HG02610 (cell line): ENCODE results near the gene SPDEF.

Experiments used
- ATAC-seq: cut with Tn5 transposase; IDR thresholded peaks from one replicate; pipeline ENCODE4 v1.9.1; 2021; ENCODE audit warnings: mild to moderate bottlenecking, moderate library complexity; ENCODE audit not compliant: unreplicated experiment

Gene SPDEF

DNA sequence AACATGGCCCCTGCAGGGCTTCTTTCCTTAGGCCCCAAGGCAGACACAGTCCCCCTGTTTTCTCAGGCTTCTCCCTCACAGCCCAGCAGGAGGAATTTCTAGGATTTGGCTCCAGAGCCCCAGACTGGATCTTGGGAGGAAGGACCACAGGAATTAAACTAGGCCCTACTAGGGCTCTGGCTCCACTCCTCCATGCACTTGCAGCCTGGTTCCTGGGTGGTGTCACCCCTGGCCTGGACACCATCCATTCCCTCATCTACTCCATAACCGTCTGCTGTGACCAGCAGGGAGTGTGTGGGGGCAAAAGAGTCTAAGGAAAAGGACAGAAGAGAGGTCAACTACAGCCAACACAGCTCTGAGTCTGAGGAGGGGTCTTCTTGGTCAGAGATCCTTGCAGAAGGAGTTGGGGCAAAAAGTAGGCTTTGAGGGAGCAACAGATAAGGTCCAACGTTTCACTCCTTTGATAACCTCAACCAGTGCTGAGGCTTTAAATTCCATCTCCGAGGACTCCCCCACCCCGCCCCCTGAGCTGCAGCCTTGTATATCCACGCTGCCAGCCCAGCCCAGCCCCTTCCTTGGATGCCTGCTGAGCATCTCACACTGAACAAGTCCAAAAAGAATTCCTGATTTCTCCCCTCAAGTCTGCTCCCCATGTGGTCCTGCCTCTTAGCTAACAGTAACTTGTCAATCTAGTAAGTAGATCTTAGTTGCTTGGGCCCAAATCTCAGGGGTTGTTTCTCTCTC, 27.9 kb upstream of the SPDEF start:
- no peak for ATAC-seq

DNA sequence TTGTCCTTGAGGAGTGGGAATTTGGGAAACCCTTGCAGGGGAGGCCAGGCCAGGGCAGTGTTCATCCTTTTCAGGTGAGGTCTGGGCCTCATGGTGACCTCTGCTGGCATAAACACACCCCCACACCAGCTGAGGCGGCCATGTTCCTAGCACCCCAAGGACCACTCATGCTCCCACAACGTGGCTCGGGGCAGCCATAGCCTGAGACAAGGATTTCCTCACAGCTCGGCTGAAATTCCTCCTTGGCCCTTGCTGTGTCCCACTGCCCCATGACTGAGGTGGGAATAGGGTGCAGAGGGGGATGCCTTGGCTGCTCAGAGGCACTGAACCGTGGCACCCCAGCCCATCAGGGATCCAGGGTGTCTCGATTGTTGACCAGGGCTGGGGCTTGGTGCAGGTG, 27.3 kb upstream of the SPDEF start:
- no peak for ATAC-seq

DNA sequence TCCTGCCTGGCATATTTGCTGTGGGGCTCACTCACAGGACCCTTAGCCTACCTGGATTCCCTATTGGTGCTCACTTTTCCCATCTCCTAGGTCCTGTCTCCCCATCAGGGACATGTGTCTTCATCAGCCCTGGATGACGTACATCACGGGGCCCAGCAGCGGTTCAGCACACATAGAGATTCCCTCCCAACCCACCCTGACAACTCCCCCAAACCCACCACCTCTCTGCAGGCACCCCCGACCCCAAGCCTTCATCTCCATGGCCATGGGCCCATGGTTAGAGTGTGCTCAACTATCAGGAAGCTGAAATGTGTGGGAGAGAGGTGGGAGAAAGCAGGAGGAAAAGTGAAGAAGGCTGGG, 25.4 kb upstream of the SPDEF start:
- no peak for ATAC-seq

DNA sequence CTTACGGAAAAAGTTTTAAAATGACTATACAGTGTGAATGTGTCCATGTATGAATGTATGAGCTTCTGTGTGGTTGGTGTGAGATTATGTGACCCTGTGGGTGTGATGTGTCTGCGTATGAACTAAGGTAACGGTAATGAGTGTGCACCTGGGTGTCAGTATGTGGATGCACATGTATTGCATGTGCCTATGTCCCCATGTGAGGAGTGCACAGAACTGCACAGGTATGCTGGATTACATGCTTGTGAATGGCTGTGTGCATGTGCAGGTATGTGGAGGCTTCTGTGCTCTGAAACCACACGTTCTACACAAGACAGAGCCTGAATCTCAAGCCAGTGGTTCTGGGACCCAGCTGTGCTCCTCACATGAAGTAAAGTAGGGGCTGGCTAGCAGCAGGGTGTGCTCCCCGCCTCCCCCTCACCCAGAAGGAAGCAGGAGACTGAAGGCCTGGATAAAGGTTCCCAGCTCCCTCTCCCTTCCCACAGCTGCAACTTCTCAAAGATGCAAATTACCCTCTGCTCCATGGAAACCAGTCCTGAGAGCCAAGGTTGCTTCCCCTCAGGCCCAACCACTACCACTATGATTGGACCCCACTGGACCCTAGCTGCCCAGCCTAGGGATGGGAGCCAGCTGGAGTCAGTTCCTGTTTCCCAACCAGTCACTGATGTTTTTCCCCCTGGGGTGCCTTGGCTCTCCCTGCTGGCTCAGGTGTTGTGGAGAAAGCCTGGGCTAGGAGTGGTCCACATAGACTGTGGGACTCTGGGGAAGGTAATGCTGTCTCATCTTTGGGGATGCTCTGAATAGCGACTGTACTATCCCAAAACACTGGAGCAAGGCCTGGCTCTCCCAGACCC, 24.8 kb upstream of the SPDEF start:
- no peak for ATAC-seq

DNA sequence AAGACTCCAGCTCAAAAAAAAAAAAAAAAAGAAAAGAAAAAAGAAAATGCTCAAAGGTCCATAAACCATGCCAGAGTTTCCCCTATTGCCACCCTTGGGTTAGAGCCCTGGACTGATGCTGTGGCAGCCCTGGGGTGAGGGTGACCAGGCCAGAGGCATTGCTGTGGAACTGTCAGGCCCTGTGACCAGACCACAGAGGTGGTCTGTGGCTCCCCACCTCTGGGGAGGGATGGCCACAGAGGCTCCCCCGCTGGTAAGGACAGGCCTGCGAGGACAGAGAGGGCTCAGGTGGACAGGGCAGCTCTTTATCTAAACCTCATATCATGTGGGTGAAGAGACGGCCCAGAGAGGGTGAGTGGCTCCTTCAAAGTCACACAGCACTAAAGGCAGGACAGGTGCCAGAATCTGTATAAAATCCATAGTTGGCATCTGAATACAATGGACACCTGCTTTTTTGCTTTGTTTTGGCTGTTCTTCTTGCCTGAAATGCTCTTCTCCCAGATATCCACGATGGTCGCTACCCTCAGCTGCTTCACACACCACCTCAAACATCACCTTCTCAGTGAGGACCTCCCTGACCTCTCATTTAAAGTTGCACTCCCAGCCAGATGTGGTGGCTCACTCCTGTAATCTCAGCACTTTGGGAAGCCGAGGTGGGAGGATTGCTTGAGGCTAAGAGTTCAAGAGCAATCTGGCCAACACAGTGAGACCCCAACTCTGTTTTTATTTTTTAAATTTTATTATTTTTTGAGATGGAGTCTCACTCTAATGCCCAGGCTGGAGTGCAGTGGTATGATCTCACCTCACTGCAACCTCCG, 22.5 kb upstream of the SPDEF start:
- no peak for ATAC-seq

DNA sequence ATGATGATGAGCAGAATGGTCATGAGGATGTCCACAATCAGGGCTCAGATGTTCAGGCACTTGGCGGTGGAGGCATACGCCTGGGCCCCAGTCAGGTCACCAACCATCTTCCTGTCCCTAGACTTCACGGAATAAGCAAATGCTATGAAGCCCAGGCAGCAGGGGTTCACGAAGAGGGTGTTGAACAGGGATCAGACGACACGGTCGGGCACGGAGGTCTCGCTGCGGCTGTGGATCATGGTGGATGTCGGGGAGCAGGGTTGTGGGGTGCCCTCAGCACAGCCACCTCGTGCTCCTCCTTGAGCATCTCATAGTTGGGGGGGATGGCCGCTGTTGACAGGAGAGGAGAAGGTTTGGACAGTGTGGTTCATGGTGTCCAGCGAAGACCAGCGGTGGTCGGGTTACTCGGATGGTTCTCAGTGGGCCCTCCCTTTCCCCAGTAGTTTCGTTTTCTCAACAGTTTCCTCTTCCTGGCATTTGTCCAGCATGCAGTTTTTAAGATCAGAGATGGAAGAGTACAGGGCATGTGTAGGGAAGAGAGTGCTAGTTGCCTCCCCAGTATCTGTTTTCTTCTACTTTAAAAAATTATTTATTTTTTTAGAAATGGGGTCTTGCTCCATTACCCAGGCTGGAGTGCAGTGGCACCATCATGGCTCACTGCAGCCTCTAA, 20.3 kb upstream of the SPDEF start:
- ATAC-seq = no peak

DNA sequence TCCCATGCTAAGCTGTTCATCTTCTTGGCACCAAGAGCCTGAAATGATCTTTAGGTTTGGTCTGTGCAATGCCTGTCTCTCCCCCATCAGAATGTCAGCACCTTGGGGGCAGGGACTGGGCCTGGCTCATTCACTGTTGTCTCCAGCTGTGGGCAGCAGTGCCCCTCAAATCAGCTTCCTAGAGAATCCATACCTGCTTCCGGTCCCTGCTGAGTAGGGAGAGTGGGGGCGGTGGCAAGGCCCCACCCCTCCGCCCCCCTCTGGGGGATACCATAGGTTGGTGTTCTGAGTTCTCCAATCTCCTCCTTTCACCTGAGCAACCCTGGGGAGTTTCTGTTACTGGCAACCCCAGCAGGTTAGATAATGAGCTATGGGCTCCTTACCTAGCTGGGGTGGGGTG, 19.2 kb upstream of the SPDEF start:
- ATAC-seq = no peak

DNA sequence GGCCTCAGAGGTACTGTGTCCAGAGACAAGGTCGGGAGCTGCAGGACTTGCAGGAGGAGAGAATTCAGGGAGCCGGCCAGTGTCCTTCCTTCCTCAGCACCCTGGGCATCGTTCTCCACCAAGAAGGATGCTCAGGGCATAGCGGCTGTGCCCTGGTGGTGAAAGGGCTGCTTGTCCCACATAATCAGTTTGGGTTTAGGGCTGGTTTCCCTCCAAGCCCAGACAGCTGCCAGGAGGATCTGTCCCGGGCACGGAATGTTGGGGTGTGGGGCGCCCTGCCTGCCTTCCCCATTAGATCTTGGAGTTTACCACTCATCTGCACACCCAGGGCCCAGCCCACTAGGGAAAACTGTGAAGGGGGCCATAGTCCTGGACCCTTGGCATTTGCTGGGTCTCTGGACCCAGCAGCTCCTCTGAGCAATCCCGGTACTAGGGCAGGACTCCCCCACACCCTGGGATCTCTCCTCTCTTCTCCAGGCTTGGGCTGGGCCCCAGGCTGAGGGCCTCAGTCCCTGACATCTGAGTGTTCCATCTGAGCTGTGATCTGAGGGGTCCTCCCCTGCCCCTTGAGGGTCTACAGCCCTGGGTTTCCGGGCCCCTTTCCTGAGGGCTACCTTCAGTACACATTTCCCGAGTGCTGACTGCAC, 18.6 kb upstream of the SPDEF start:
- no peak for ATAC-seq

DNA sequence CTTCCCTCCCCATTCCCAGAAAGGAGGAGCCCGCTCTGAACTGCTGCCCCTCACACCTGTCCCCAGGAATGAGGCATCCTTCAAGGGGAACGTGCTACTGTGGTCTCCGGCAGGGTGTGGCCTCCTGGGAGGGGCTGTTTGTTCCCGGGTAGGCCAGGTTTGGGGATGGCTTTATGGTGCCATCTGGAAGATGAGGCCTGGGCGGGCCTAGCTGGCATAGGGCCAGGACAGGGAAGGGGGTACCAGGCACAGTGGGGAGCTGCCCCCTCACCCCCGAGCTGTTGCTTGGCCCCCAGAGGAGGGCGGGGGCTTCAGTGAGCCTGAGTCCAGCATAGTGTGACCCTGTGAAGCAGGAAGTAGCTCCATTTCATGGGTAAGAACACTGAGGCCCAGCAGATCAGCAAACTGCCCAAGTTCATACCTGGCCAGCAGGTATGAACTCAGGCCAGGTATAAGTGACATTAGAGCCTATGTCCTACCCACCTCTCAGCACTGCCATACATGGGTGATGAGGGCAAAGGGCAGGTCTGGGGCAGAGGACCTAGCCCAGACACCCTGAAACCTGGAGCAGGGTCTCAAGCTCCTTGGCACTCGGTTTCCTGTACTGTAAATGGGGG, 17.5 kb upstream of the SPDEF start:
- no peak for ATAC-seq

DNA sequence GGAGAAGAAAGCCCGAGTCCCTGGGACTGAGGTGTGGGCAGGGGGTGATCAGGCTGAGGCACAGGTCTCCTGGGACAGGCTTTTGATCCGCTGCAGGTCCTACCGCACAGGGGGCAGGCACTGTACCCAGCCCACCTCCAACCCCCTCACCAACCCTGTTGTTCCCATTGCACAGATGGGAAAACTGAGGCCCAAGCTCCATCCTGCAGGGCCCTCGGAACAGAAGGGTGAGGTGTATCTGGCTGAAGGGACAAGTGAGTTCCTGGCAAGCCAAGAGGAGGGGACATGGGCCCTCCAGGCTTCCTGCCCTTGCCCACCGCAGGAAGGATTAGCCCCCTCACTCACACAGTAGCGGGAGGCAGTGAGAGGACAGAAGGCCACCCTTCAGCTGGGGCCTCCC, 16.5 kb upstream of the SPDEF start:
- no peak for ATAC-seq

DNA sequence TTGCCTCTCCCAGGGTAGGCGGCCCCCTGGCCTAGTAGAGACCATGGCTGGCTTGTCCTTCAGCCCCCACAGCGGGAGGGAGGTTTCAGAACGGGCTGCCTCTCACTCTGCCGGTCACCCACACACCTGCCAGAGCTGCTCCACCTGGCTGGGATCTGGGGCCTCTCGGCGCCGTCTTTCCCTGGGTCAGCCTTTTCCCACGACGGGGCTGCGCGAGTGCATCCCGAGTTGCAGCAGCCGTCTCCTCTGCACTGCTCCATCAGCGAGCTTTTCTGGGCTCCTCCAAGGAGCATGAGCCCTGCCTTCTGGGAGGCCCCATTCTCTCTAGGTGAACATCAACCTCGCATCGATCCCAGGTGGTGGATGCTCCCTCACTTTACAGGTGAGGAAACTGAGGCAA, 15.9 kb upstream of the SPDEF start:
- ATAC-seq = no peak

DNA sequence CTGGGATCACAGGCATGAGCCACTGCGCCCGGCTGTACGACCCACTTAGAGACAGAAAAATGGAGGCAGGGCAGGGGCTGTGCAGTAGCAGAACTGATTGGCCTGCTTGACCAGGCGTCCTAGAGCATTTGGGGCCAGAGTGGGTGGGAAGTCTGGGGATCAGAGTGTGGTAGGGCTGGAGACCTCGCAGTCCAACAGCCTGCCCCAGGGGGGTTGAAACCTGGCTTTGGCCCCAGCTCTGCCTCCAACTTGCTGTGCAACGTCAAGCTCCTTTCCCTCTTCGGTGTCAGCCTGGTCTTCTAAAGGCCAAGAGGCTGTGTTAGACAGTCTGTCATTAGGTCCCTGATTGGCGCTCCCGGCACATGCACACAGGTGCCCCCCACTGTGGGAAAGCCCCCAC, 15.3 kb upstream of the SPDEF start:
- no peak for ATAC-seq

DNA sequence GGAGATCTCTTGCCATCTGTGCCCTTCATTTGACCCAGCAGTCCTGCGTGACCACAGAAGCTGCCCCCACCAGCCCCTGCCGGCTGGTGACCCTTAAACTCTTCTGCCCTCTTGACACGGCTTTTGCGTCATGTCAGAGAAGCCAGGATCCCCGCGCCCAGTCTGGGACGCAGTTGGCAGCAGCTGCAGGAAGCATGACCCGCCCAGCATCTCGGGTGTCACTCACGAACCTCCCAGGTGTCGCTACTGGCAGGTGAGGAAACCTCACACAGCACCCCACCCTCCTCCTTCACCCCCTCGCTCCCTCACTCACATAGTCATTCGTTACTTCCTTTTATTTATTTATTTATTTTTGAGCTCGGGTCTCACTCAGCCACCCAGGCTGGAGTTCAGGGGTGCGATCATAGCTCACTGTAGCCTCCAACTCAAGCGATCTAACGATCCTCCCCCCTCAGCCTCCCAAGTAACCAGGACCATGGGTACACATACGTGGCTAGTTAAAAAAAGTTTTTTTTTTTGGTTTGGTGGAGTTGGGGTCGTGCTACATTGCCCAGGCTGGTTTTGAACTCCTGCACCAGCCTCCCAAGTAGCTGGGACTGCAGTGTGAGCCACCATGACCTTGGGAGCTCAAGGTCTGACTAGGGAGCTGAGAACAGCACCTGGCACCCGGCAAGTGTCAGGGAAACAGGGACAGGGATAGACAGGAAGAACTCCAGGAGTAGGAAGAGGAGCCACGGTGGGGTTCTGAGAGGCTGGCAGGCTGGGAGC, 14.1 kb upstream of the SPDEF start:
- no peak for ATAC-seq

DNA sequence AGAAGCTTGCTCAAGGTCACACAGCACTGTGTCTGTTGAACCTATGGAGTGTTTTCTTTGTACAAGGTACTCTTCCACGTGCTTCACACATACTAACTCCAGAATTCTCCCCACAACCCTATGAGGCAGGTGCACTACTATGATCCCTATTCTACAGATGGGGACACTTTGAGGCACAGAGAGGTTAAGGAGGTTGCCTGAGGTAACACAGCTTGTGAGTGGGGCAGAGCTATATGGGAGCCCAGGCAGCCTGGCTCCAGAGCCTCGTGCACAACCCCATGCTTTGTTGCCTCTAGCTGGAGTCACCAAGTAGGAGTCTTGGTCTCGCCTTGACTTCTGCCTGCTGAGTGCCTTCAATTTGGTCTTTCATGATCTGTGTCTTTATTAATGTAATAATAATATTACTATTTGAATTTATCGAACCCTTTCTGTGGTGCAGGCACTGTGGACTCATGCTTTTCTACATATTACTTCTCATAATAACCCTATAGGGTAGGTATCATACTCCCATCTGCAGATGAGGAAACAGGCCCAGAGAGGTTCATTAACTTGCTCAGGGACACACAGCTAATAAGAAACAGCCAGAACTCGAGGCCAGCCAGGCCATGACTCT, 13.3 kb upstream of the SPDEF start:
- ATAC-seq = no peak

DNA sequence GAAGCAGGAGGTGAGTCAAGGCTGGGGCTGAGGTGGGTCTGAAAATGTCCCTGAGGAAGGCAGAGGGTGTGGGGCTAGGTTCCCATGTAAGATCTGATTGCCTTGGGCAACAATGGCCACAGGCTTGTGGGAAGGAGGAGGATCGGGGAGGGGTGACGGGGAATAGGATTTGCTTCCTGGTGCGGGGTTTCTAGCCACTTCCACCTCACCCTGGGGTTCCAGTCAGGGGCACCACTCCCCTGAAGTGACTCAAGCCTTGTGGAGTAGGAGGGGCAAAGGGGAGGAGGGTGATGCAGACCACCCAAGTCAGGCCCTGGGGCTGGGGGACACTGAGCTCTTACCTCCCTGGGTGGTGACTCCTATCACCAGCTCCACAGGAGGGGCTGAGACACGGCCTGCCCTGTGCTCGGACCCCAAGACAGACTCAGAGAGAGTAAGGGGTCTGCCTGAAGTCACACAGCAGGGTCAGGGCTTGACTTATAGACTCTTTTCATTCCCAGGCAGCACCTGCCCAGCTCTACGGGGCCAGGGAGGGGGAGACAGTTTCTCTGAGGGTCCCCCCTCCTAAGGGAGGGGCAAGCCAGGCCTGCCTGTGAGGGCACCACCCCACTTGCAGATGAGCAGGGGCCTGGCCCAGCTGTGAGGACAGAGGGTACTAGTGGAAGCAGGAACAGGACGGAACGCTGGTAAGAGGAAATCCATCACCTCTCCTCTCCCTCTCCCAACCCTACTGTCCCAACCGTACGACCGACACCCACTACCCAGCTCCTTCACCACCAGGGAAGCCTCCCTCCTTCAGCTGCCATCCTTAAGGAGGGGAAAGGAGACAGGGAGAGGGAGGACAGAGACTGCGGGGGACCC, 12.4 kb upstream of the SPDEF start:
- no peak for ATAC-seq

DNA sequence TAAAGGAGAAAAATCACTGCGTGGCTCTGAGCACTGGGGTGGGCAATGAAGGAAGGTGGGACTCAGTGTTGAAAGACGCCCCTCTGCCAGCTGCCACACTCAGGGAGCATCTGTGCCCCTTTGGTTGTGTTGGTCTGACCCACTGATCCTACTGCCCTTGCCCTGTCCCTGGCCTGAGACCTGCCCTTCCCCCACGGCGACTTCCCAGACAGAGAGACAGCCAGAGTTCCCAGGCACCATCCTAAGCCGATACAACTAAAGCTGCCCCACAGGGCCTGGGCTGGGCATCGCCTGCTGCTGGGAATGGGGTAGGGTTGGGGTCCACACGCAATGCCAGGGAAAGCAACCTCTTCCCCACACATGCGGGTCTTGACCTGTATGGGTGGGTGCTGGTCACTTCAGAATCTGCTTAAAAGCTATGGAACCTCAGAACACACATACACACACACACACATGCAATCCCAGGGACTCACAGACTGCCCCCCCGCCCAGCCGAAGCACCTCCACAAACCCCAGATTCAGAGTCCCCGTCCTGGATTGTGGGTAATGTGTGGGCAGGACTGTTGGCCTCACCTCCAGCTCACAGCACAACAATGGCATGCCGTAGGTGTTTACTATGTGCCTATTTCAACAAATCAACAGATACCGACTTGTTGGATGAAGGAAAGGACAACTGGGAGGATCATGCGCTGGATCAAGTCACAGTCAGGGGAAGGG, 10.9 kb upstream of the SPDEF start:
- no peak for ATAC-seq

DNA sequence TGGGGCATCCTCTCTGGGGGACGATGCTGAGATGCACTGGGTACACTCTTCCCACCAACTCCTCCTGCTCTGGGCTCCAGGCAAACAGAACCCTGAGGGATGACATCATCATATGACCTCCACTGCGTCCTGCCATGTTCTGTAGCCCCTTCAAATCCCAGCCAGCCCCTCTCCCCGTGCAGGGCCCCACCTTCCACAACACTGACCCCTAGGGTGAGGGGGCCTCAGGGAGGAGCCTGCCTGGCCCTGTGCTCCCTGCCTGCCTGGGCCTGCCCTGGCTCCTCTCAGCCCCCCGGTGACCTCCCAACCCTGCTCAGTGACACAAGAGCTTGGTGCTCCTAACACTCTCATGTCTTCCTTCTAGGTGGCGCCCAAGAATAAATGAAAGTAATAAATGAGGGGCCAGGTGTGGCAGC, 9.6 kb upstream of the SPDEF start:
- ATAC-seq = no peak
